Measurements from ENCODE around the gene UNG. TPM values are rescaled to one million over a fixed set of nuclear protein-coding genes. Genes with fewer than 3 reads are reported as not detected.

Gene UNG
- total RNA-seq, 1 experiment from 2014 or later: 99.0 TPM

GRCh38 chr12:109147954-109148353 is 50.6 kb downstream of the UNG start:
- Histone ChIP-seq H3K9me3 (ENCODE audit: control insufficient read depth in 1 of 2, insufficient read depth in 1 of 2, low read depth in 1 of 2, low read length in 2 of 2) (no peaks in the 10 kb centered on the region), H3K9ac (ENCODE audit: low read length) (no peak overlapping the region), H3K4me3 (replicated peaks in 1 of 2; ENCODE audit: low read depth in 1 of 2, low read length in 2 of 2) (no peak overlapping the region), H3K79me2 (ENCODE audit: insufficient read depth, low read length) (no peaks in the 10 kb centered on the region), H3K36me3 (ENCODE audit: control insufficient read depth in 1 of 2, insufficient read depth in 2 of 2, low read length in 2 of 2) (no peaks in the 10 kb centered on the region), H4K20me1 (ENCODE audit: insufficient read depth) (no peaks in the 10 kb centered on the region), H2AFZ (ENCODE audit: low read depth, low read length, poor library complexity, severe bottlenecking) (no peak overlapping the region), H3K4me2 (ENCODE audit: low read length) (no peak overlapping the region), H3K27me3 (ENCODE audit: insufficient read depth, low read length) (0 out of 2 replicates have a peak, but pooled peaks cover 3% of the 10 kb centered on the region), H3K4me1 (ENCODE audit: control insufficient read depth in 1 of 2, insufficient read depth in 2 of 2, low read length in 2 of 2) (no peaks in the 10 kb centered on the region), H3K9me2 (ENCODE audit: insufficient read depth) (no peaks in the 10 kb centered on the region), H3K27ac (ENCODE audit: low read depth, low read length) (no peak overlapping the region)
- intact Hi-C loops (cut with micrococcal nuclease): no loop called here
- DNase-seq (ENCODE audit: low read depth, low spot score): no peak
- ATAC-seq: no peak
- CTCF ChIA-PET: interaction anchor here (1.8 kb wide), 1 partner anchor 36 kb away, joined by 4 read pairs; no protein-coding TSS in a partner anchor
- no TSS peak for BruUV-seq (replicated peaks)
- TF ChIP-seq ZNF274 (IDR thresholded peaks at IDR 0.05; ENCODE audit: low read depth, low read length) (no peak), FOSL1 (IDR thresholded peaks at IDR 0.05; ENCODE audit: low read depth) (no peak), TCF7L2 (IDR thresholded peaks at IDR 0.05; ENCODE audit: borderline replicate concordance, extremely low read depth, insufficient read depth, insufficient read length) (no peak), EGR1 (IDR thresholded peaks at IDR 0.05; ENCODE audit: low read depth) (no peak), POLR2A (IDR thresholded peaks at IDR 0.05; ENCODE audit: borderline replicate concordance, extremely low read depth, insufficient read depth, insufficient read length) (no peak), POLR2AphosphoS5 (IDR thresholded peaks at IDR 0.05; ENCODE audit: low read depth, low read length) (no peak), ELF1 (IDR thresholded peaks at IDR 0.05; ENCODE audit: borderline replicate concordance, low read depth) (no peak), RAD21 (IDR thresholded peaks at IDR 0.05; ENCODE audit: low read depth) (no peak), EZH2phosphoT487 (IDR thresholded peaks at IDR 0.05; ENCODE audit: borderline replicate concordance) (no peak), ZFX (IDR thresholded peaks at IDR 0.05) (no peak), EZH2 (IDR thresholded peaks at IDR 0.05) (no peak), SP1 (IDR thresholded peaks at IDR 0.05; ENCODE audit: low read depth) (no peak), ZBTB33 (IDR thresholded peaks at IDR 0.05; ENCODE audit: extremely low read depth, insufficient replicate concordance, low read length) (no peak), CEBPB (IDR thresholded peaks at IDR 0.05; ENCODE audit: low read depth) (no peak), MAX (IDR thresholded peaks at IDR 0.05) (no peak), ATF3 (IDR thresholded peaks at IDR 0.05) (no peak), YY1 (IDR thresholded peaks at IDR 0.05; ENCODE audit: extremely low read depth, insufficient replicate concordance, low read depth, low read length) (no peak), CTCF (IDR thresholded peaks at IDR 0.05 in 2 of 3, conservative IDR thresholded peaks at IDR 0.05 in 1 of 3; ENCODE audit: borderline replicate concordance in 1 of 3, insufficient read depth in 1 of 3, low read depth in 2 of 3, low read length in 2 of 3) (no peak)
- RAD21 ChIA-PET (ENCODE audit: low non-redundant PET in 1 of 2, low total read pairs in 2 of 2, uncharacterized antibody in 2 of 2, unreplicated experiment in 2 of 2): no interaction called here
- POLR2A ChIA-PET: no interaction called here

Measured in HCT116 (cell line).